Spleen (tissue), 7 donors: ENCODE measurements around the gene PRIMA1.

ENCODE experiments used
- CTCF ChIP-seq, 11 experiments: fragments of 200-600 bp in 7 of 11; fragments of 450-650 bp in 4 of 11; sonication (generic) in 4 of 11; IDR thresholded peaks in 8 of 11; conservative IDR thresholded peaks in 3 of 11; 1 replicate in 7 of 11; 2 replicates in 4 of 11; pipeline versions ENCODE4 v1.4.0 to v1.8.0; 2016 to 2021; ENCODE audit warnings: antibody characterized with exemption in 11 of 11, inconsistent platforms in 4 of 11, mild to moderate bottlenecking in 1 of 11
- POLR2AphosphoS5 ChIP-seq, 3 donors: sonication (generic); formaldehyde crosslinking; IDR thresholded peaks; one replicate each; pipeline ENCODE4 v1.5.1; 2017; ENCODE audit warnings: antibody characterized with exemption in 3 of 3
- donor health status: DM: no; HTN: no; CAD: no; lungs with moderate emphysema.
- donor health status: DM: no; HTN: no; CAD: no.
- donor health status: DM: no; HTN: no; CAD: no.

DNA sequence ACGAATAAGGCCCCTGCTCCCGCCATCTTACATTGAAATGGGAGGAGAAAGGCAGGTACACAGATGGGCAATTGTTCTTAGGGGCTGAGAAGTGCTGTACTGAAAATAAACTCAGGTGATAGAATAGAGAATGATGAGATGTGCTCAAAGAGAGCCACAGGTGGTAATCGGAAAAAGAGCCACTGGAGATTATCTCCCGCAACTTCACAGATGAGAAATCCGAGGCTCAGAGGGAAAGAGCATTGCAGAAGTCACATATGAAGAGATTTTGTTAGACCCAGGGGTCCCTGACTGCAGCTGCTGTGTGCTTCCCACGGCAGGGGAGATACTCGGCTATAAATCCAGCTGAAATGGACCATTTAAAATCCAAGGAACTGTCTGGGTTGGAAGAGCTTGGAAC, 73.7 kb downstream of the PRIMA1 start:
- TF ChIP-seq CTCF (IDR thresholded peaks at IDR 0.05 in 8 of 11, conservative IDR thresholded peaks at IDR 0.05 in 3 of 11) (no peak), POLR2AphosphoS5 (IDR thresholded peaks at IDR 0.05) (no peak)
